Measurements from ENCODE around the gene RMRP. TPM values are rescaled to one million over a fixed set of nuclear protein-coding genes. Genes with fewer than 3 reads are reported as not detected.

RMRP gene
- total RNA-seq, 1 donor from 2014 or later: 24,340 TPM

DNA sequence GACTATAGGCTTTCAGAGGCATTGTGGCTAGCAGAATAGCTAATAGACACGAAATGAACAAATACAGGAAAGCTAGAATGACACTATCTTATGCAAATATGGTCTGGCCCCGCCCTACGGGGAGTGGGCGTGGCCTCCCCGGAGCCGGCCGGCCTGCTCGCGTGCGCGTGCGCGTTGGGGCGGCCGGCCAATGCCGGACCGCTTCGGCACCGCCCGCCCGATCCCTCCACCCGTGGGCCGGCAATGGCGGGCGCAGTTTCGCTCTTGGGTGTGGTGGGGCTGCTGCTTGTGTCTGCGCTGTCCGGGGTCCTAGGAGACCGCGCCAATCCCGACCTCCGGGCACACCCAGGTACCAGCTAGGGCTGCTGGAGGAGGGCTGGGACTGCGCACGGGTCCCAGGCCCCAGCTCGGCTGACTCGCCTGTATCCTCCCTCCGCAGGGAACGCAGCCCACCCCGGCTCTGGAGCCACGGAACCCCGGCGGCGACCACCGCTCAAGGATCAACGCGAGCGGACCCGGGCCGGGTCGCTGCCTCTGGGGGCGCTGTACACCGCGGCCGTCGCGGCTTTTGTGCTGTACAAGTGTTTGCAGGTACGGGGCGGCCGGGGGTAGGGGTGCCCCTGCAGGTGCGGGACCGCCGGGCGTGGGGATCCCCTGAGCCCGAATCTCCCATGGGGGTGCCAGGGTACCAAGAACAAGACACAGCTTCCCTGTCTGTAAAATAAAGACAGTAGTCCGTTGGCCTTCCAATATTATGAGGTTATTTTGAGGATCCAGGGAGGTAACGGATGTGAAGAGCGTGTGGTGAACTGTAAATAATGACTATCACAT, 533 bp upstream of the RMRP start, which contains the start of gene CCDC107:
TSS of gene CCDC107 (plus strand) at position 156 of the 831 bp plus-strand sequence. CDS start at position 244, 88 bp downstream.
- H3K4me3 ChIP-seq: peak within 1 kb of the TSS; percentile 85
- peak; percentile 91 to 95 for ATAC-seq
- DNase-seq: peak; percentile 88
- TF ChIP-seq, protein P1, sequence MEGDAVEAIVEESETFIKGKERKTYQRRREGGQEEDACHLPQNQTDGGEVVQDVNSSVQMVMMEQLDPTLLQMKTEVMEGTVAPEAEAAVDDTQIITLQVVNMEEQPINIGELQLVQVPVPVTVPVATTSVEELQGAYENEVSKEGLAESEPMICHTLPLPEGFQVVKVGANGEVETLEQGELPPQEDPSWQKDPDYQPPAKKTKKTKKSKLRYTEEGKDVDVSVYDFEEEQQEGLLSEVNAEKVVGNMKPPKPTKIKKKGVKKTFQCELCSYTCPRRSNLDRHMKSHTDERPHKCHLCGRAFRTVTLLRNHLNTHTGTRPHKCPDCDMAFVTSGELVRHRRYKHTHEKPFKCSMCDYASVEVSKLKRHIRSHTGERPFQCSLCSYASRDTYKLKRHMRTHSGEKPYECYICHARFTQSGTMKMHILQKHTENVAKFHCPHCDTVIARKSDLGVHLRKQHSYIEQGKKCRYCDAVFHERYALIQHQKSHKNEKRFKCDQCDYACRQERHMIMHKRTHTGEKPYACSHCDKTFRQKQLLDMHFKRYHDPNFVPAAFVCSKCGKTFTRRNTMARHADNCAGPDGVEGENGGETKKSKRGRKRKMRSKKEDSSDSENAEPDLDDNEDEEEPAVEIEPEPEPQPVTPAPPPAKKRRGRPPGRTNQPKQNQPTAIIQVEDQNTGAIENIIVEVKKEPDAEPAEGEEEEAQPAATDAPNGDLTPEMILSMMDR (IDR thresholded peaks at IDR 0.05): peak; percentile 73
- peak within 1 kb of the TSS; percentile 97 for H3K27ac ChIP-seq
- H3K4me1 ChIP-seq: peaks cover 35% of the 10 kb centered on the region
- intact Hi-C loops (cut with DNase I): no loop called here
- H3K27me3 ChIP-seq (ENCODE audit: low read depth): no peaks in the 10 kb centered on the region
- H3K9me3 ChIP-seq: no peaks in the 10 kb centered on the region
- H3K36me3 ChIP-seq: peaks cover 21% of the 10 kb centered on the region

DNA sequence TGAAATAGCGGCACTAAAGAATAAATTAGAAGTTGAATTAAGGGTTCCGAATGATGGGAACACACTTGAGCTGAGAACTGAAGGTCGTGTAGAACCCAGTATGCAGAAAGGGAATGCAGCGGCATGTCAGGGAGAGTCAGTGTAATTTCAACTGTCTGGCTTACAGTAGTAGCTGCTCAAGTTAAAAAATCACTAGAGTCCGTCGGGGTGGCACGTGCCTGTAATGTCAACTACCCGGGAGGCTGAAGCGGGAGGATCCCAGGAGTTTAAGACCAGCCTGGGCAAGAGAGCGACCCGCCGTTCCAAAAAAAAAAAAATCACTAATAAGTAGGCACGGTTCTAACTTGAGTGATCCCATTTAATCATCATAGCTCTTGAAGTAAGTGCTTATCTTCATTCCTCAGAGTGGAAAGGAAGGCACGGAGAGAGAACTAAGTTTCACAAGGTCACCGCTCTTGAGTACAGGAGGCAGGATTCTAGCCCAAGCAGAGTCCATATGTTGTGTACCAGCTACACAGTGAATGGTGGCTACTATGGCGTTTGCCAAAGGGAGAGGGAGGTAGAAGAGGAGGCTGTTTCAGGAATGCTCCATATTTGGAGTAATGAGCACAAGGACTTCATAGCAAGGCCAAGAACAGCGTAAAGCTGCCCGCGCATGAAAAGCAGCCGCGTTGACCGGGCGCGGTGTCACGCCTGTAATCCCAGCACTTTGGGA, 831 bp downstream of the RMRP start:
- Histone ChIP-seq H3K27me3 (ENCODE audit: low read depth) (no peaks in the 10 kb centered on the region), H3K27ac (peak overlapping the region; percentile 97), H3K4me1 (peaks cover 47% of the 10 kb centered on the region), H3K4me3 (peak overlapping the region; percentile 85), H3K36me3 (peaks cover 21% of the 10 kb centered on the region), H3K9me3 (no peaks in the 10 kb centered on the region)
- TF ChIP-seq, protein P1 (IDR thresholded peaks at IDR 0.05): no peak
- DNase-seq: no peak
- ATAC-seq: peak; percentile 24 to 38
- intact Hi-C loops (cut with DNase I): no loop called here

DNA sequence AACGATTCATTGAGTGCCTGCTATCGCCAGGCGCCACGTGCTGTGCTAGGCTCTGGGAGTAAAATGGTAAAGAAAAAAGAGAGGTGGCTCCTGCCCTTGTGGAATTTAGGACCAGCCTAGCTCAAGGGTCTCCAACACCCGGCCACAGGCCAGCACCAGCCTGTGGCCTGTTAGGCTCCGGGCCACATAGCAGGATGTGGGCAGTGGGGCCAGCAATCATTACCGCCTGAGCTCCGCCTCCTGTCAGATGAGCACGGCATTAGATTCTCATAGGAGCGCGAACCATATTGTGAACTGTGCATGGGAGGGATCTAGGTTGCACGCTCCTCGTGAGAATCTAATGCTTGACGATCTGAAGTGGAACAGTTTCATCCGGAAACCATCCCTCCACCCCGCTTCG, 1.5 kb downstream of the RMRP start:
- H3K9me3 ChIP-seq: no peaks in the 10 kb centered on the region
- H3K36me3 ChIP-seq: peaks cover 16% of the 10 kb centered on the region
- H3K27ac ChIP-seq: peak overlapping the region; percentile 97
- peaks cover 49% of the 10 kb centered on the region for H3K4me1 ChIP-seq
- DNase-seq: no peak
- TF ChIP-seq, protein P1 (IDR thresholded peaks at IDR 0.05): no peak
- no peak overlapping the region for H3K4me3 ChIP-seq
- H3K27me3 ChIP-seq (ENCODE audit: low read depth): no peaks in the 10 kb centered on the region
- ATAC-seq: no peak
- intact Hi-C loops (cut with DNase I): no loop called here

DNA sequence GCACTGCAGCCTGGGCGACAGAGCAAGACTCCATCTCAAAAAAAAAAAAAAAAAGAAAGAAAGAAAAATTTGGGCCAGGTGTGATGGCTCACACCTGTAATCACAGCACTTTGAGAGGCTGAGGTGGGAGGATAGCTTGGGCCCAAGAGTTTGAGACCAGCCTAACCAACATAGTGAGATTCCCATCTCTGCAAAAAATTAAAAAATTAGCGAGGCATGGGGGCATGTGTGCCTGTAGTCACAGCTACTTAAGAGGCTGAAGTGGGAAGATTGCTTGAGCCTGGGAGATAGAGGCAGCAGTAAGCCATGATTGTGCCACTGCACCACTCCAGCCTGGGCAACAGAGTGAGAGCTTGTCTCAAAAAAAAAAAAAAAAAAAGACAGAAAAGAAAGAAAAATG, 4.2 kb downstream of the RMRP start:
- H3K4me1 ChIP-seq: peaks cover 39% of the 10 kb centered on the region
- H3K4me3 ChIP-seq: no peak overlapping the region
- peak overlapping the region; percentile 77 for H3K27ac ChIP-seq
- no peaks in the 10 kb centered on the region for H3K36me3 ChIP-seq
- H3K9me3 ChIP-seq: no peaks in the 10 kb centered on the region
- intact Hi-C loops (cut with DNase I): no loop called here
- no peak for ATAC-seq
- no peaks in the 10 kb centered on the region for H3K27me3 ChIP-seq (ENCODE audit: low read depth)
- TF ChIP-seq, protein P1 (IDR thresholded peaks at IDR 0.05): no peak
- no peak for DNase-seq

DNA sequence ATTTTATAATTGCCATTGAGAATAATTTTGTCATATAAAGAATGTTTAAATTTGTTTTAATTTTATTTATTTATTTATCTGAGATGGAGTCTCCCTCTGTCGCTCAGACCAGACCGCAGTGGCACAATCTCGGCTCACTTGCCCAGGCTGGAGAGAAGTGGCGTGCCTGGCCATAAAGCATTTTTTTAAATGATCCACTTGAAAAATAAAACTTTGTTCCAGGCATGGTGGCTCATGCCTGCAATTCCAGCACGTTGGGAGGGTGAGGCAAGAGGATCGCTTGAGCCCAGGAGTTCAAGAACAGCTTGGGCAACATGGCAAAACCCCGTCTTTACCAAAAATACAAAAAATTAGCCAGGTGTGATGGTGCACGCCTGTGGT, 5.0 kb downstream of the RMRP start:
- H3K27me3 ChIP-seq (ENCODE audit: low read depth): no peaks in the 10 kb centered on the region
- H3K9me3 ChIP-seq: no peaks in the 10 kb centered on the region
- H3K4me3 ChIP-seq: no peak overlapping the region
- intact Hi-C loops (cut with DNase I): no loop called here
- ATAC-seq (no peak), DNase-seq (no peak)
- H3K27ac ChIP-seq: peak overlapping the region; percentile 77
- H3K36me3 ChIP-seq: no peaks in the 10 kb centered on the region
- H3K4me1 ChIP-seq: peaks cover 39% of the 10 kb centered on the region
- TF ChIP-seq, protein P1 (IDR thresholded peaks at IDR 0.05): no peak

All from lower lobe of right lung (tissue), 2 donors.